GM23338 (cell line): ENCODE measurements around the gene DNASE1L1. TPM values are rescaled to one million over a fixed set of nuclear protein-coding genes. Genes with fewer than 3 reads are reported as not detected.

Experiments
- ATAC-seq: fragments of 200-7000 bp; cut with Tn5 transposase; 3 replicates; pipeline ENCODE4 v1.9.1; 2020
- DNase-seq: peaks from one replicate; pipeline ENCODE4 v3.0.0-alpha.2; 2015; ENCODE audit warnings: low spot score
- H2AFZ ChIP-seq: fragments of 200-600 bp; sonication (generic); 2 replicates; pipeline ENCODE4 v1.8.0; 2016; ENCODE audit warnings: antibody characterized with exemption, mild to moderate bottlenecking, moderate library complexity
- H3F3A ChIP-seq: fragments of 200-600 bp; sonication (generic); replicated peaks from 2 replicates; pipeline ENCODE4 v1.8.0; 2017; ENCODE audit warnings: antibody characterized with exemption, mixed run types, low read depth
- H3K27ac ChIP-seq: fragments of 200-600 bp; sonication (generic); 2 replicates; pipeline ENCODE4 v1.6.1; 2016; ENCODE audit warnings: low read depth
- H3K27me3 ChIP-seq: fragments of 200-600 bp; sonication (generic); 2 replicates; pipeline ENCODE4 v1.8.0; 2016; ENCODE audit warnings: mild to moderate bottlenecking, mixed run types, moderate library complexity; ENCODE audit not compliant: insufficient read depth
- H3K36me3 ChIP-seq: fragments of 200-600 bp; sonication (generic); 2 replicates; pipeline ENCODE4 v1.8.0; 2016; ENCODE audit warnings: mild to moderate bottlenecking; ENCODE audit not compliant: insufficient read depth
- H3K4me1 ChIP-seq: fragments of 200-600 bp; sonication (generic); 2 replicates; pipeline ENCODE4 v1.8.0; 2016; ENCODE audit warnings: mild to moderate bottlenecking, moderate library complexity; ENCODE audit not compliant: insufficient read depth
- H3K4me2 ChIP-seq: fragments of 200-600 bp; sonication (generic); 2 replicates; pipeline ENCODE4 v1.7.1; 2017; ENCODE audit warnings: mixed run types
- H3K4me3 ChIP-seq: fragments of 200-600 bp; sonication (generic); 2 replicates; pipeline ENCODE4 v1.6.1; 2016; ENCODE audit warnings: mixed run types
- H3K79me2 ChIP-seq: fragments of 200-600 bp; sonication (generic); replicated peaks from 2 replicates; pipeline ENCODE4 v1.8.0; 2017; ENCODE audit warnings: mild to moderate bottlenecking; ENCODE audit not compliant: insufficient read depth
- H3K9me2 ChIP-seq: fragments of 200-600 bp; sonication (generic); 2 replicates; pipeline ENCODE4 v1.8.0; 2017; ENCODE audit not compliant: insufficient read depth
- H4K20me1 ChIP-seq: fragments of 200-600 bp; sonication (generic); replicated peaks from 2 replicates; pipeline ENCODE4 v1.8.0; 2017; ENCODE audit warnings: mild to moderate bottlenecking; ENCODE audit not compliant: insufficient read depth
- H3K27ac Mint-ChIP-seq: 2 replicates; pipeline ENCODE4 v1.8.0; 2020; ENCODE audit warnings: inconsistent platforms, mild to moderate bottlenecking, moderate library complexity, mixed read lengths
- H3K27me3 Mint-ChIP-seq: 3 replicates; pipeline ENCODE4 v1.8.0; 2022; ENCODE audit warnings: low read depth, mild to moderate bottlenecking, moderate library complexity, mixed read lengths, inconsistent platforms; ENCODE audit not compliant: insufficient read depth, poor library complexity
- H3K36me3 Mint-ChIP-seq: 3 replicates; pipeline ENCODE4 v1.8.0; 2021; ENCODE audit warnings: low read depth, mild to moderate bottlenecking, inconsistent platforms, moderate library complexity, mixed read lengths
- H3K4me1 Mint-ChIP-seq: 3 replicates; pipeline ENCODE4 v1.8.0; 2020; ENCODE audit warnings: mild to moderate bottlenecking, inconsistent platforms, mixed read lengths
- H3K4me3 Mint-ChIP-seq: 3 replicates; pipeline ENCODE4 v1.8.0; 2021; ENCODE audit warnings: moderate library complexity, mild to moderate bottlenecking, inconsistent platforms, mixed read lengths
- H3K9me3 Mint-ChIP-seq: 3 replicates; pipeline ENCODE4 v1.8.0; 2020; ENCODE audit warnings: moderate library complexity, mild to moderate bottlenecking, inconsistent platforms, mixed read lengths
- CREB1 ChIP-seq: fragments of 250-450 bp; sonication (Bioruptor Pico); IDR thresholded peaks from 2 replicates; pipeline ENCODE4 v1.5.0; 2020; ENCODE audit warnings: low read depth, mild to moderate bottlenecking, moderate library complexity
- CTCF ChIP-seq, 2 experiments: fragments of 200-600 bp in 1 of 2; sonication (generic) in 1 of 2; conservative IDR thresholded peaks; 2 replicates each; pipeline versions ENCODE4 v1.5.1 to v1.6.1; 2016 to 2017; ENCODE audit warnings: antibody characterized with exemption in 2 of 2, low read depth in 2 of 2, mild to moderate bottlenecking in 2 of 2, moderate library complexity in 1 of 2
- ETS1 ChIP-seq: IDR thresholded peaks from 2 replicates; pipeline ENCODE4 v1.6.1; 2016; ENCODE audit warnings: antibody characterized with exemption
- EZH2 ChIP-seq: fragments of 200-600 bp; sonication (generic); IDR thresholded peaks from one replicate; pipeline ENCODE4 v1.8.0; 2017; ENCODE audit warnings: antibody characterized with exemption, mild to moderate bottlenecking, low read depth; ENCODE audit not compliant: unreplicated experiment
- EZH2phosphoT487 ChIP-seq: fragments of 200-600 bp; sonication (generic); IDR thresholded peaks from one replicate; pipeline ENCODE4 v1.8.1; 2018; ENCODE audit warnings: antibody characterized with exemption; ENCODE audit not compliant: unreplicated experiment
- STAT1 ChIP-seq: IDR thresholded peaks from one replicate; pipeline ENCODE4 v1.6.1; 2016; ENCODE audit warnings: antibody characterized with exemption; ENCODE audit not compliant: unreplicated experiment
- ZNF331 ChIP-seq: fragments of 250-450 bp; sonication (Bioruptor Pico); IDR thresholded peaks from 2 replicates; pipeline ENCODE4 v1.5.0; 2020; ENCODE audit warnings: low read depth, mild to moderate bottlenecking, moderate library complexity
- ZNF462 ChIP-seq: fragments of 250-450 bp; sonication (Bioruptor Pico); IDR thresholded peaks from 2 replicates; pipeline ENCODE4 v1.5.0; 2020; ENCODE audit warnings: mild to moderate bottlenecking, moderate library complexity
- polyA plus RNA-seq: library from polyadenylated mRNA; unstranded; fragments of >200 nt; fragmentation: Nextera tagmentation; extraction: Ambion mirVana; gene quantifications from 2 replicates; pipeline ENCODE4 v1.2.1, GENCODE V29; 2016
- total RNA-seq: library from RNA; depleted of rRNA; stranded (reverse); fragments of >200 nt; shearing (Covaris generic); gene quantifications from 2 replicates; pipeline ENCODE4 v1.2.3, GENCODE V29; 2014

Gene DNASE1L1
- total and polyA plus RNA-seq, 2 experiments from 2014 or later, result 3.3 to 16.1 TPM

GRCh38 chrX:154372612-154373022, 36.4 kb downstream of the DNASE1L1 start:
- Histone ChIP-seq H3K4me2 (peak overlapping the region; percentile 75; the same call in 1 of the 2 replicates), H3K36me3 (no peaks in the 10 kb centered on the region), H4K20me1 (no peaks in the 10 kb centered on the region; the same call in 1 of the 2 replicates), H3F3A (0 out of 2 replicates have a peak, but pooled peaks cover 3% of the 10 kb centered on the region), H3K4me3 (no peak overlapping the region; the same call in 1 of the 2 replicates), H2AFZ (no peak overlapping the region), H3K79me2 (peaks cover 31% of the 10 kb centered on the region), H3K9me2 (no peaks in the 10 kb centered on the region), H3K4me1 (peaks cover 4% of the 10 kb centered on the region; the same call in 1 of the 2 replicates), H3K27ac (no peak overlapping the region), H3K27me3 (no peaks in the 10 kb centered on the region)
- H3K4me1 Mint-ChIP-seq, result peaks cover 6% of the 10 kb centered on the region; the same call in 1 of the 3 replicates
- H3K4me3 Mint-ChIP-seq, result peak overlapping the region; percentile 60; the same call in 2 of the 3 replicates
- peaks cover 5% of the 10 kb centered on the region; the same call in 2 of the 3 replicates for H3K9me3 Mint-ChIP-seq
- no peak for DNase-seq
- ATAC-seq, result no peak
- TF ChIP-seq CREB1 (CRISPR knock-in tag) (no peak), STAT1 (no peak), CTCF (conservative IDR thresholded peaks at IDR 0.05; ENCODE audit: low read depth in 2 of 2) (no peak), ZNF462 (CRISPR knock-in tag) (no peak), ZNF331 (no peak), ETS1 (no peak), EZH2 (no peak), EZH2phosphoT487 (no peak)
- peaks cover 13% of the 10 kb centered on the region for H3K27me3 Mint-ChIP-seq
- H3K36me3 Mint-ChIP-seq, result peaks cover 22% of the 10 kb centered on the region
- H3K27ac Mint-ChIP-seq, result no peak overlapping the region
